H9 (cell line): ENCODE data around the gene SERPINC1. TPM values are rescaled to one million over a fixed set of nuclear protein-coding genes. Genes with fewer than 3 reads are reported as not detected.

Experiments
- DNase-seq: peaks from one replicate; pipeline ENCODE4 v3.0.0-alpha.2; 2017
- H2AFZ ChIP-seq: one replicate; pipeline ENCODE4 v1.6.1; 2013; ENCODE audit warnings: mild to moderate bottlenecking, low read length, control low read depth, moderate library complexity
- H2AK5ac ChIP-seq: 2 replicates; pipeline ENCODE4 v1.6.1; 2013; ENCODE audit warnings: low read length, control low read depth, mixed read lengths; ENCODE audit not compliant: insufficient read length
- H2BK120ac ChIP-seq: one replicate; pipeline ENCODE4 v1.6.1; 2013; ENCODE audit warnings: low read depth, mild to moderate bottlenecking, low read length, control low read depth, inconsistent platforms; ENCODE audit not compliant: poor library complexity, severe bottlenecking
- H2BK12ac ChIP-seq: 2 replicates; pipeline ENCODE4 v1.6.1; 2013; ENCODE audit warnings: low read length, control low read depth, mixed read lengths, low read depth; ENCODE audit not compliant: insufficient read length
- H2BK15ac ChIP-seq: 2 replicates; pipeline ENCODE4 v1.6.1; 2013; ENCODE audit warnings: low read depth, low read length, control low read depth
- H2BK20ac ChIP-seq: one replicate; pipeline ENCODE4 v1.6.1; 2013; ENCODE audit warnings: low read depth, mild to moderate bottlenecking, low read length, control low read depth, inconsistent platforms; ENCODE audit not compliant: poor library complexity, severe bottlenecking
- H2BK5ac ChIP-seq: 2 replicates; pipeline ENCODE4 v1.6.1; 2013; ENCODE audit warnings: low read length, control low read depth, mixed read lengths; ENCODE audit not compliant: insufficient read length
- H3K14ac ChIP-seq: 2 replicates; pipeline ENCODE4 v1.6.1; 2013; ENCODE audit warnings: low read length, control low read depth; ENCODE audit not compliant: insufficient read depth
- H3K18ac ChIP-seq: 2 replicates; pipeline ENCODE4 v1.6.1; 2013; ENCODE audit warnings: low read depth, mild to moderate bottlenecking, mixed read lengths, low read length, control low read depth; ENCODE audit not compliant: insufficient read length
- H3K23ac ChIP-seq: 2 replicates; pipeline ENCODE4 v1.6.1; 2013; ENCODE audit warnings: low read length, control low read depth, mixed read lengths, low read depth; ENCODE audit not compliant: insufficient read length
- H3K23me2 ChIP-seq: 2 replicates; pipeline ENCODE4 v1.6.1; 2013; ENCODE audit warnings: low read depth, mild to moderate bottlenecking, mixed read lengths, low read length, control low read depth; ENCODE audit not compliant: insufficient read length, poor library complexity, severe bottlenecking
- H3K27ac ChIP-seq: 2 replicates; pipeline ENCODE4 v1.5.1; 2013; ENCODE audit warnings: low read length, control low read depth, mixed read lengths, low read depth; ENCODE audit not compliant: insufficient read length
- H3K27me3 ChIP-seq: 2 replicates; pipeline ENCODE4 v1.6.1; 2013; ENCODE audit warnings: low read length, control low read depth, inconsistent platforms; ENCODE audit not compliant: insufficient read depth
- H3K4ac ChIP-seq: 2 replicates; pipeline ENCODE4 v1.6.1; 2013; ENCODE audit warnings: low read depth, mild to moderate bottlenecking, control low read depth, inconsistent platforms, low read length, moderate library complexity
- H3K4me1 ChIP-seq: 2 replicates; pipeline ENCODE4 v1.6.1; 2013; ENCODE audit warnings: low read length, control low read depth, inconsistent platforms; ENCODE audit not compliant: insufficient read depth
- H3K4me2 ChIP-seq: 2 replicates; pipeline ENCODE4 v1.6.1; 2013; ENCODE audit warnings: low read length, control low read depth, mixed read lengths; ENCODE audit not compliant: insufficient read length, insufficient read depth
- H3K56ac ChIP-seq: 2 replicates; pipeline ENCODE4 v1.6.1; 2013; ENCODE audit warnings: low read depth, mild to moderate bottlenecking, mixed read lengths, low read length, control low read depth; ENCODE audit not compliant: insufficient read length
- H3K79me1 ChIP-seq: 2 replicates; pipeline ENCODE4 v1.6.1; 2013; ENCODE audit warnings: low read depth, mild to moderate bottlenecking, moderate library complexity, low read length, control low read depth, inconsistent platforms; ENCODE audit not compliant: insufficient read depth, poor library complexity, severe bottlenecking
- H3K79me2 ChIP-seq: 2 replicates; pipeline ENCODE4 v1.6.1; 2013; ENCODE audit warnings: low read length, control low read depth, inconsistent platforms; ENCODE audit not compliant: insufficient read depth
- H3K9ac ChIP-seq: 2 replicates; pipeline ENCODE4 v1.6.1; 2013; ENCODE audit warnings: low read length, control low read depth, mixed read lengths; ENCODE audit not compliant: insufficient read length; ENCODE audit errors: extremely low read depth
- H3K9me3 ChIP-seq: one replicate; pipeline ENCODE4 v1.6.1; 2013; ENCODE audit warnings: low read depth, low read length, inconsistent platforms; ENCODE audit not compliant: control insufficient read depth
- H3T11ph ChIP-seq: one replicate; pipeline ENCODE4 v1.6.1; 2013; ENCODE audit warnings: mild to moderate bottlenecking, low read length, control low read depth, inconsistent platforms
- H4K20me1 ChIP-seq: one replicate; pipeline ENCODE4 v1.6.1; 2013; ENCODE audit not compliant: control insufficient read depth, insufficient read length, insufficient read depth
- H4K5ac ChIP-seq: 2 replicates; pipeline ENCODE4 v1.6.1; 2013; ENCODE audit warnings: low read depth, mild to moderate bottlenecking, mixed read lengths, low read length, control low read depth; ENCODE audit not compliant: insufficient read length
- H4K8ac ChIP-seq: replicated peaks from 2 replicates; pipeline ENCODE4 v1.6.1; 2013; ENCODE audit warnings: low read length, control low read depth, mixed read lengths, low read depth; ENCODE audit not compliant: insufficient read length
- H4K91ac ChIP-seq: 2 replicates; pipeline ENCODE4 v1.6.1; 2013; ENCODE audit warnings: low read depth, mild to moderate bottlenecking, moderate library complexity, mixed read lengths, low read length, control low read depth; ENCODE audit not compliant: insufficient read length
- H3K27ac Mint-ChIP-seq, 3 experiments: 2 replicates in 2 of 3; 3 replicates in 1 of 3; pipeline ENCODE4 v1.8.0; 2020 to 2021; ENCODE audit warnings: mixed read lengths in 3 of 3, mild to moderate bottlenecking in 1 of 3, moderate library complexity in 1 of 3
- H3K27me3 Mint-ChIP-seq: 2 replicates; pipeline ENCODE4 v1.8.0; 2021; ENCODE audit warnings: low read depth, mild to moderate bottlenecking, moderate library complexity, mixed read lengths
- H3K36me3 Mint-ChIP-seq, 3 experiments: 2 replicates in 2 of 3; 3 replicates in 1 of 3; pipeline ENCODE4 v1.8.0; 2020 to 2021; ENCODE audit warnings: low read depth in 3 of 3, mixed read lengths in 3 of 3; ENCODE audit not compliant: insufficient read depth in 1 of 3
- H3K4me1 Mint-ChIP-seq, 2 experiments: 2 replicates each; pipeline ENCODE4 v1.8.0; 2020; ENCODE audit warnings: mixed read lengths in 2 of 2
- H3K4me3 Mint-ChIP-seq, 2 experiments: 2 replicates in 1 of 2; 3 replicates in 1 of 2; pipeline ENCODE4 v1.8.0; 2020 to 2021; ENCODE audit warnings: mild to moderate bottlenecking in 2 of 2, mixed read lengths in 2 of 2, moderate library complexity in 1 of 2
- H3K9me3 Mint-ChIP-seq, 2 experiments: 2 replicates in 1 of 2; 3 replicates in 1 of 2; pipeline ENCODE4 v1.8.0; 2020; ENCODE audit warnings: mild to moderate bottlenecking in 2 of 2, mixed read lengths in 2 of 2, moderate library complexity in 1 of 2
- WGBS: extraction: QIAGEN DNeasy Blood & Tissue Kit; methylation state at CpG from one replicate; pipeline ENCODE4 v1.1.7; 2013; ENCODE audit warnings: missing lambda C conversion rate, low lambda C conversion rate, mixed read lengths; ENCODE audit not compliant: insufficient read length; ENCODE audit errors: extremely low coverage; 5-methylcytosine and 5-hydroxymethylcytosine counted together
- total RNA-seq: library from RNA; stranded (reverse); gene quantifications from 2 replicates; pipeline ENCODE4 v1.2.1, GENCODE V29; 2021
- TF ChIP-seq, protein P1 (sequence below): fragments of 200-600 bp; sonication (generic); conservative IDR thresholded peaks from 3 replicates; pipeline ENCODE4 v1.8.0; 2021; ENCODE audit warnings: antibody characterized with exemption, mild to moderate bottlenecking

The SERPINC1 gene
- total RNA-seq, 1 experiment from 2014 or later: not detected

DNA sequence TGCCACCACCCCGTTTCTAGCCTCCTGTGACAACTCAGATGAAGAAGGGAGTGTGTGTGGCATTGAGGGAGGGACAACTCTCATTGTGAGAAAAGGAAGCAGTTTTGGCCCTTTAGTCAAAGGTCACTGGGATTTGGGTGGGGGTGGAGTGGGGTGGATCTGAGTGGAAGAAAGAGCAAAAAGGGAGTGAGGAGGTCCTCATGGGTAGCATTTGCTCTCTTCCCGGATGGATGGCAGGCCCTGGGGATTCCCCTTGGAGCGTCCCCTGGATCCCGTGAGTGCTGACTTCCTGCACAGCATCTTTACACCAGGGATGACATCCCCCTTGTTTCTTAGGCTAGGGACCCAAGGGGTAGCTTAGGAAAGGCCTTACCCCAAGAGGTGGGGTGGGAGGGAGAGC, 460 bp downstream of the SERPINC1 start:
- Histone ChIP-seq H3K23ac (no peak overlapping the region), H2BK15ac (no peak overlapping the region), H2BK20ac (no peak overlapping the region), H3K4ac (no peak overlapping the region), H2BK5ac (no peak overlapping the region), H3K27ac (no peak overlapping the region), H3K4me1 (no peaks in the 10 kb centered on the region), H2AFZ (no peak overlapping the region), H2BK120ac (no peak overlapping the region), H3K23me2 (no peaks in the 10 kb centered on the region), H3K79me1 (no peaks in the 10 kb centered on the region), H4K91ac (no peak overlapping the region), H2BK12ac (no peak overlapping the region), H3K56ac (no peak overlapping the region), H4K8ac (no peak overlapping the region), H4K5ac (no peak overlapping the region), H2AK5ac (no peak overlapping the region), H4K20me1 (no peaks in the 10 kb centered on the region), H3T11ph (no peak overlapping the region), H3K79me2 (no peaks in the 10 kb centered on the region), H3K27me3 (no peaks in the 10 kb centered on the region), H3K14ac (no peak overlapping the region), H3K4me2 (no peak overlapping the region), H3K18ac (no peak overlapping the region), H3K9me3 (no peaks in the 10 kb centered on the region), H3K9ac (no peak overlapping the region)
- H3K27ac Mint-ChIP-seq: no peak overlapping the region
- no peak overlapping the region for H3K4me3 Mint-ChIP-seq
- H3K27me3 Mint-ChIP-seq: peaks cover 3% of the 10 kb centered on the region; the same call in 1 of the 2 replicates
- DNase-seq: no peak
- WGBS: no CpG with 5 or more reads among the region's 4 CpGs
- no peaks in the 10 kb centered on the region for H3K9me3 Mint-ChIP-seq
- TF ChIP-seq, protein P1, sequence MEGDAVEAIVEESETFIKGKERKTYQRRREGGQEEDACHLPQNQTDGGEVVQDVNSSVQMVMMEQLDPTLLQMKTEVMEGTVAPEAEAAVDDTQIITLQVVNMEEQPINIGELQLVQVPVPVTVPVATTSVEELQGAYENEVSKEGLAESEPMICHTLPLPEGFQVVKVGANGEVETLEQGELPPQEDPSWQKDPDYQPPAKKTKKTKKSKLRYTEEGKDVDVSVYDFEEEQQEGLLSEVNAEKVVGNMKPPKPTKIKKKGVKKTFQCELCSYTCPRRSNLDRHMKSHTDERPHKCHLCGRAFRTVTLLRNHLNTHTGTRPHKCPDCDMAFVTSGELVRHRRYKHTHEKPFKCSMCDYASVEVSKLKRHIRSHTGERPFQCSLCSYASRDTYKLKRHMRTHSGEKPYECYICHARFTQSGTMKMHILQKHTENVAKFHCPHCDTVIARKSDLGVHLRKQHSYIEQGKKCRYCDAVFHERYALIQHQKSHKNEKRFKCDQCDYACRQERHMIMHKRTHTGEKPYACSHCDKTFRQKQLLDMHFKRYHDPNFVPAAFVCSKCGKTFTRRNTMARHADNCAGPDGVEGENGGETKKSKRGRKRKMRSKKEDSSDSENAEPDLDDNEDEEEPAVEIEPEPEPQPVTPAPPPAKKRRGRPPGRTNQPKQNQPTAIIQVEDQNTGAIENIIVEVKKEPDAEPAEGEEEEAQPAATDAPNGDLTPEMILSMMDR: no peak
- H3K36me3 Mint-ChIP-seq: no peaks in the 10 kb centered on the region
- H3K4me1 Mint-ChIP-seq: no peaks in the 10 kb centered on the region
